HepG2 (cell line): ENCODE measurements around the gene JMJD6. TPM values are rescaled to one million over a fixed set of nuclear protein-coding genes. Genes with fewer than 3 reads are reported as not detected.

Experiments
- ATAC-seq: fragments of 200-7000 bp; cut with Tn5 transposase; 3 replicates; pipeline ENCODE4 v1.9.1; 2020; ENCODE audit warnings: mild to moderate bottlenecking, moderate library complexity
- BruUV-seq: library from RNA; stranded (reverse); fragments of 400-500 nt; replicated peaks from 2 replicates; lab custom pipeline; 2021; lab: Mats Ljungman, UMichigan
- CTCF ChIA-PET: fragments of 300-600 bp; formaldehyde crosslinking; extraction: SDS; loops from one replicate; lab custom pipeline; 2021; ENCODE audit warnings: low total read pairs, inconsistent platforms, low intra/inter-chr PET ratio; lab: Yijun Ruan, JAX
- POLR2A ChIA-PET: fragments of 350-600 bp; sonication (Branson Sonifier 250); formaldehyde crosslinking; loops from one replicate; lab custom pipeline; 2020; ENCODE audit warnings: antibody characterized with exemption, inconsistent platforms; lab: Yijun Ruan, JAX
- DNase-seq: peaks from one replicate; pipeline ENCODE4 v3.0.0-alpha.2; 2015; ENCODE audit warnings: low spot score
- FAIRE-seq: peaks from 3 replicates; lab custom pipeline; 2011; peaks lifted over from hg19 to GRCh38; lab: Jason Lieb, UNC
- H2AFZ ChIP-seq: one replicate; pipeline ENCODE4 v1.6.1; 2011; ENCODE audit warnings: low read length, inconsistent platforms
- H3K27ac ChIP-seq: fragments of 300-600 bp; 3 replicates; pipeline ENCODE4 v1.8.0; 2011; ENCODE audit warnings: mixed run types, mild to moderate bottlenecking, mixed read lengths, low read length, inconsistent platforms; ENCODE audit not compliant: insufficient read depth; ENCODE audit errors: extremely low read length
- H3K27me3 ChIP-seq, 2 experiments: fragments of 200-600 bp in 1 of 2; 2 replicates in 1 of 2; 3 replicates in 1 of 2; pipeline versions ENCODE4 v1.6.0 to v1.8.0; 2011; ENCODE audit warnings: low read length in 2 of 2, mild to moderate bottlenecking in 2 of 2, moderate library complexity in 2 of 2, inconsistent platforms in 1 of 2; ENCODE audit not compliant: insufficient read depth in 2 of 2, control insufficient read depth in 1 of 2
- H3K36me3 ChIP-seq, 2 experiments: fragments of 200-600 bp in 1 of 2; replicated peaks in 1 of 2; 2 replicates in 1 of 2; 3 replicates in 1 of 2; pipeline versions ENCODE4 v1.5.1 to v1.8.0; 2011; ENCODE audit warnings: low read length in 2 of 2, inconsistent platforms in 1 of 2; ENCODE audit not compliant: insufficient read depth in 2 of 2, control insufficient read depth in 1 of 2
- H3K4me1 ChIP-seq: 2 replicates; pipeline ENCODE4 v1.5.1; 2012; ENCODE audit warnings: low read length, inconsistent platforms; ENCODE audit not compliant: insufficient read depth
- H3K4me2 ChIP-seq: 2 replicates; pipeline ENCODE4 v1.6.0; 2011; ENCODE audit warnings: low read depth, low read length, inconsistent platforms
- H3K4me3 ChIP-seq, 3 experiments: fragments of 200-600 bp in 1 of 3; sonication (generic), shearing (Covaris generic) in 1 of 3; replicated peaks in 1 of 3; 2 replicates each; pipeline ENCODE4 v1.5.1; 2011 to 2016; ENCODE audit warnings: low read length in 3 of 3, inconsistent platforms in 2 of 3, low read depth in 2 of 3, mild to moderate bottlenecking in 2 of 3, control low read depth in 1 of 3, mixed read lengths in 1 of 3; ENCODE audit not compliant: insufficient read depth in 1 of 3
- H3K79me2 ChIP-seq: one replicate; pipeline ENCODE4 v1.6.1; 2011; ENCODE audit warnings: low read length, inconsistent platforms; ENCODE audit not compliant: insufficient read depth
- H3K9ac ChIP-seq: 2 replicates; pipeline ENCODE4 v1.6.0; 2011; ENCODE audit warnings: mild to moderate bottlenecking, low read depth, low read length, inconsistent platforms; ENCODE audit not compliant: insufficient read depth
- H3K9me3 ChIP-seq: 2 replicates; pipeline ENCODE4 v1.5.1; 2012; ENCODE audit warnings: mild to moderate bottlenecking, low read length
- H4K20me1 ChIP-seq: 2 replicates; pipeline ENCODE4 v1.6.0; 2011; ENCODE audit warnings: inconsistent platforms, mild to moderate bottlenecking, low read length, moderate library complexity; ENCODE audit not compliant: insufficient read depth
- ZNF10 ChIP-seq: sonication (generic); formaldehyde crosslinking; IDR thresholded peaks from 2 replicates; pipeline ENCODE4 v1.4.0; 2020; ENCODE audit warnings: mild to moderate bottlenecking, low read depth, missing genetic modification reagents, borderline replicate concordance
- WGBS: methylation state at CpG from one replicate; pipeline ENCODE4 v1.1.6; 2017; ENCODE audit warnings: low lambda C conversion rate; 5-methylcytosine and 5-hydroxymethylcytosine counted together
- in situ Hi-C: cut with HindIII; loops from 2 replicates; pipeline ENCODE4 v1.10.0; 2017; ENCODE audit warnings: low pct_unique_long_range_greater_than_20kb; ENCODE audit not compliant: extremely low pct_ligation_motif_present
- intact Hi-C: fragments of 100-400 bp; cut with micrococcal nuclease; formaldehyde crosslinking; loops from one replicate; pipeline ENCODE4 v1.10.0; 2022; ENCODE audit not compliant: unreplicated experiment
- polyA plus RNA-seq, 8 experiments: library from polyadenylated mRNA; depleted of rRNA in 3 of 8; stranded (reverse) in 7 of 8; unstranded in 1 of 8; fragments of >200 nt; fragmentation: Illumina TruSeq in 4 of 8; extraction: Trizol in 4 of 8; gene quantifications; 2 replicates each; pipeline versions ENCODE4 v1.2.1 to v1.2.3, GENCODE V29; 2011 to 2016; ENCODE audit warnings: low read depth in 4 of 8, missing spikeins in 1 of 8, mixed read lengths in 1 of 8; ENCODE audit not compliant: insufficient read depth in 1 of 8
- total RNA-seq, 5 experiments: library from RNA; depleted of rRNA; stranded (reverse); fragments of >200 nt; fragmentation: Illumina TruSeq; extraction: Trizol; gene quantifications; 2 replicates each; pipeline ENCODE4 v1.2.3, GENCODE V29; 2016; ENCODE audit warnings: low read depth in 1 of 5
- TF ChIP-seq, protein P1 (sequence below): sonication (generic); formaldehyde crosslinking; conservative IDR thresholded peaks from 2 replicates; pipeline ENCODE4 v1.4.0; 2020; ENCODE audit warnings: mild to moderate bottlenecking, missing genetic modification reagents, moderate library complexity
- TF ChIP-seq, protein P2 (sequence below): sonication (generic); formaldehyde crosslinking; IDR thresholded peaks from 2 replicates; pipeline ENCODE4 v1.9.0; 2021; ENCODE audit warnings: missing genetic modification reagents, borderline replicate concordance
- TF ChIP-seq, protein P3 (sequence below), 2 experiments: sonication (generic) in 1 of 2; formaldehyde crosslinking in 1 of 2; IDR thresholded peaks; 2 replicates each; pipeline versions ENCODE4 v1.4.0 to v1.6.1; 2018 to 2020; ENCODE audit warnings: missing genetic modification reagents in 2 of 2, borderline replicate concordance in 1 of 2, low read depth in 1 of 2, mild to moderate bottlenecking in 1 of 2, missing biosample characterization in 1 of 2
- TF ChIP-seq, protein P4 (sequence below): sonication (generic); formaldehyde crosslinking; conservative IDR thresholded peaks from 2 replicates; pipeline ENCODE4 v1.4.0; 2020; ENCODE audit warnings: missing genetic modification reagents
- TF ChIP-seq, protein P5 (sequence below): sonication (generic); formaldehyde crosslinking; IDR thresholded peaks from 2 replicates; pipeline ENCODE4 v1.4.0; 2020; ENCODE audit warnings: missing genetic modification reagents, borderline replicate concordance
- TF ChIP-seq, protein P6 (sequence below): sonication (generic); formaldehyde crosslinking; IDR thresholded peaks from 2 replicates; pipeline ENCODE4 v1.8.0; 2022; ENCODE audit warnings: missing genetic modification reagents, mild to moderate bottlenecking, borderline replicate concordance

JMJD6 gene
- total and polyA plus RNA-seq, 2 of the 13 experiments (the other 11 are each of a cell fraction or from before 2014, with no cell fraction given), result 33.6 to 41.0 TPM

DNA sequence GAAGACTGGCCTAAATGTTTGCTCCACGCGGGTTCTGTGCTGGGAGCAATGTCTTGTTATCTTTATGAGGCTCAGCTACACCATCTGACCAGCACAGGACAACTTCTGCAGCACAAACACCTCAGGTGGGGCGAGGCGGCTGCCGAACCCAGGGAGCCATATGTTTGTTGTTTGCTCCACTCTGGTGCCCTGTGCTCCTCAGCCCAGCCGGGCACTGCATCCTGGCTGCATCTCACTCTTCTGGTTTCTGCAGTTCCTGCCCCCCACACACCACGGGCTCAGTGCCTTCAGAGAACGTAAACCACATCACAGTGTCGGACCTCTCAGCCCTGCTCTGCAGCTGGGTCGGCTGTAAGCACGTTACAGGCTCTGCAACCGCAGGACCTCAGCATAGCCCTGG, 48.1 kb downstream of the JMJD6 start (continued):
- TF ChIP-seq, protein P1, sequence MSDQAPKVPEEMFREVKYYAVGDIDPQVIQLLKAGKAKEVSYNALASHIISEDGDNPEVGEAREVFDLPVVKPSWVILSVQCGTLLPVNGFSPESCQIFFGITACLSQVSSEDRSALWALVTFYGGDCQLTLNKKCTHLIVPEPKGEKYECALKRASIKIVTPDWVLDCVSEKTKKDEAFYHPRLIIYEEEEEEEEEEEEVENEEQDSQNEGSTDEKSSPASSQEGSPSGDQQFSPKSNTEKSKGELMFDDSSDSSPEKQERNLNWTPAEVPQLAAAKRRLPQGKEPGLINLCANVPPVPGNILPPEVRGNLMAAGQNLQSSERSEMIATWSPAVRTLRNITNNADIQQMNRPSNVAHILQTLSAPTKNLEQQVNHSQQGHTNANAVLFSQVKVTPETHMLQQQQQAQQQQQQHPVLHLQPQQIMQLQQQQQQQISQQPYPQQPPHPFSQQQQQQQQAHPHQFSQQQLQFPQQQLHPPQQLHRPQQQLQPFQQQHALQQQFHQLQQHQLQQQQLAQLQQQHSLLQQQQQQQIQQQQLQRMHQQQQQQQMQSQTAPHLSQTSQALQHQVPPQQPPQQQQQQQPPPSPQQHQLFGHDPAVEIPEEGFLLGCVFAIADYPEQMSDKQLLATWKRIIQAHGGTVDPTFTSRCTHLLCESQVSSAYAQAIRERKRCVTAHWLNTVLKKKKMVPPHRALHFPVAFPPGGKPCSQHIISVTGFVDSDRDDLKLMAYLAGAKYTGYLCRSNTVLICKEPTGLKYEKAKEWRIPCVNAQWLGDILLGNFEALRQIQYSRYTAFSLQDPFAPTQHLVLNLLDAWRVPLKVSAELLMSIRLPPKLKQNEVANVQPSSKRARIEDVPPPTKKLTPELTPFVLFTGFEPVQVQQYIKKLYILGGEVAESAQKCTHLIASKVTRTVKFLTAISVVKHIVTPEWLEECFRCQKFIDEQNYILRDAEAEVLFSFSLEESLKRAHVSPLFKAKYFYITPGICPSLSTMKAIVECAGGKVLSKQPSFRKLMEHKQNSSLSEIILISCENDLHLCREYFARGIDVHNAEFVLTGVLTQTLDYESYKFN, result no peak
- TF ChIP-seq, protein P2, sequence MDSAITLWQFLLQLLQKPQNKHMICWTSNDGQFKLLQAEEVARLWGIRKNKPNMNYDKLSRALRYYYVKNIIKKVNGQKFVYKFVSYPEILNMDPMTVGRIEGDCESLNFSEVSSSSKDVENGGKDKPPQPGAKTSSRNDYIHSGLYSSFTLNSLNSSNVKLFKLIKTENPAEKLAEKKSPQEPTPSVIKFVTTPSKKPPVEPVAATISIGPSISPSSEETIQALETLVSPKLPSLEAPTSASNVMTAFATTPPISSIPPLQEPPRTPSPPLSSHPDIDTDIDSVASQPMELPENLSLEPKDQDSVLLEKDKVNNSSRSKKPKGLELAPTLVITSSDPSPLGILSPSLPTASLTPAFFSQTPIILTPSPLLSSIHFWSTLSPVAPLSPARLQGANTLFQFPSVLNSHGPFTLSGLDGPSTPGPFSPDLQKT (CRISPR knock-in tag), result no peak
- TF ChIP-seq, protein P3, sequence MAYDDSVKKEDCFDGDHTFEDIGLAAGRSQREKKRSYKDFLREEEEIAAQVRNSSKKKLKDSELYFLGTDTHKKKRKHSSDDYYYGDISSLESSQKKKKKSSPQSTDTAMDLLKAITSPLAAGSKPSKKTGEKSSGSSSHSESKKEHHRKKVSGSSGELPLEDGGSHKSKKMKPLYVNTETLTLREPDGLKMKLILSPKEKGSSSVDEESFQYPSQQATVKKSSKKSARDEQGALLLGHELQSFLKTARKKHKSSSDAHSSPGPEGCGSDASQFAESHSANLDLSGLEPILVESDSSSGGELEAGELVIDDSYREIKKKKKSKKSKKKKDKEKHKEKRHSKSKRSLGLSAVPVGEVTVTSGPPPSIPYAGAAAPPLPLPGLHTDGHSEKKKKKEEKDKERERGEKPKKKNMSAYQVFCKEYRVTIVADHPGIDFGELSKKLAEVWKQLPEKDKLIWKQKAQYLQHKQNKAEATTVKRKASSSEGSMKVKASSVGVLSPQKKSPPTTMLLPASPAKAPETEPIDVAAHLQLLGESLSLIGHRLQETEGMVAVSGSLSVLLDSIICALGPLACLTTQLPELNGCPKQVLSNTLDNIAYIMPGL (CRISPR knock-in tag; IDR thresholded peaks at IDR 0.05; ENCODE audit: borderline replicate concordance in 1 of 2, low read depth in 1 of 2), result no peak

DNA sequence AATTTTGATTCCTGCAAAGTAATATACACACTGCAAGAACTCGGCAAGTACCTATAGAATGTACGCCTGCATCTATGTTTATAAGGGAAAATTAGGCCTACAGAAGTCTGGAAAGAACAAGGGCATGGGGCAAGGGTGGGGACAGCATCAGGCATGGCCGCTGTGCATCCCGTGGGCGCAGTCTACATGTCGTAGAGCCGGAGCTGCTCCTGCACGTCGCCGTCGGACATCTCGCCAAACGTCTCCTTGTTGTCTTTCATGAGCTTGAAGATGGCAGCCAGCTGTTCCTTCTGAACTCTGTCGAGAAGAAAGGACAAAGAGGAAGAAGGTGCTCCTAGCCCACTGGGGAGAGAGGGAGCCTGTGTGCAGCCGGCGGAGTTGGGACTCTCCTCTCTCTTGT, 49.0 kb downstream of the JMJD6 start:
- FAIRE-seq (no peak), ATAC-seq (no peak), DNase-seq (no peak)
- BruUV-seq, result no TSS peak
- Histone ChIP-seq H3K4me3 (no peak overlapping the region), H3K27me3 (no peaks in the 10 kb centered on the region), H3K9ac (no peak overlapping the region), H3K4me2 (no peak overlapping the region), H3K4me1 (peaks cover 47% of the 10 kb centered on the region), H3K27ac (no peak overlapping the region), H3K9me3 (no peaks in the 10 kb centered on the region), H2AFZ (no peak overlapping the region), H3K36me3 (peaks cover 0 to 7% of the 10 kb centered on the region in 2 experiments; a peak in 1 of 5 replicates), H4K20me1 (no peaks in the 10 kb centered on the region), H3K79me2 (no peaks in the 10 kb centered on the region)
- intact Hi-C loops, result no loop called here
- CTCF ChIA-PET, result no interaction called here
- in situ Hi-C loops, result no loop called here
- POLR2A ChIA-PET, result no interaction called here
- WGBS, result 94% methylated on average over 16 of the region's 16 CpGs
- no peak for TF ChIP-seq ZNF10 (CRISPR knock-in tag)
- TF ChIP-seq, protein P4, sequence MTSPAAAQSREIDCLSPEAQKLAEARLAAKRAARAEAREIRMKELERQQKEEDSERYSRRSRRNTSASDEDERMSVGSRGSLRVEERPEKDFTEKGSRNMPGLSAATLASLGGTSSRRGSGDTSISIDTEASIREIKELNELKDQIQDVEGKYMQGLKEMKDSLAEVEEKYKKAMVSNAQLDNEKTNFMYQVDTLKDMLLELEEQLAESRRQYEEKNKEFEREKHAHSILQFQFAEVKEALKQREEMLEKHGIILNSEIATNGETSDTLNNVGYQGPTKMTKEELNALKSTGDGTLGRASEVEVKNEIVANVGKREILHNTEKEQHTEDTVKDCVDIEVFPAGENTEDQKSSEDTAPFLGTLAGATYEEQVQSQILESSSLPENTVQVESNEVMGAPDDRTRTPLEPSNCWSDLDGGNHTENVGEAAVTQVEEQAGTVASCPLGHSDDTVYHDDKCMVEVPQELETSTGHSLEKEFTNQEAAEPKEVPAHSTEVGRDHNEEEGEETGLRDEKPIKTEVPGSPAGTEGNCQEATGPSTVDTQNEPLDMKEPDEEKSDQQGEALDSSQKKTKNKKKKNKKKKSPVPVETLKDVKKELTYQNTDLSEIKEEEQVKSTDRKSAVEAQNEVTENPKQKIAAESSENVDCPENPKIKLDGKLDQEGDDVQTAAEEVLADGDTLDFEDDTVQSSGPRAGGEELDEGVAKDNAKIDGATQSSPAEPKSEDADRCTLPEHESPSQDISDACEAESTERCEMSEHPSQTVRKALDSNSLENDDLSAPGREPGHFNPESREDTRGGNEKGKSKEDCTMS (CRISPR knock-in tag), result no peak
- TF ChIP-seq, protein P5, sequence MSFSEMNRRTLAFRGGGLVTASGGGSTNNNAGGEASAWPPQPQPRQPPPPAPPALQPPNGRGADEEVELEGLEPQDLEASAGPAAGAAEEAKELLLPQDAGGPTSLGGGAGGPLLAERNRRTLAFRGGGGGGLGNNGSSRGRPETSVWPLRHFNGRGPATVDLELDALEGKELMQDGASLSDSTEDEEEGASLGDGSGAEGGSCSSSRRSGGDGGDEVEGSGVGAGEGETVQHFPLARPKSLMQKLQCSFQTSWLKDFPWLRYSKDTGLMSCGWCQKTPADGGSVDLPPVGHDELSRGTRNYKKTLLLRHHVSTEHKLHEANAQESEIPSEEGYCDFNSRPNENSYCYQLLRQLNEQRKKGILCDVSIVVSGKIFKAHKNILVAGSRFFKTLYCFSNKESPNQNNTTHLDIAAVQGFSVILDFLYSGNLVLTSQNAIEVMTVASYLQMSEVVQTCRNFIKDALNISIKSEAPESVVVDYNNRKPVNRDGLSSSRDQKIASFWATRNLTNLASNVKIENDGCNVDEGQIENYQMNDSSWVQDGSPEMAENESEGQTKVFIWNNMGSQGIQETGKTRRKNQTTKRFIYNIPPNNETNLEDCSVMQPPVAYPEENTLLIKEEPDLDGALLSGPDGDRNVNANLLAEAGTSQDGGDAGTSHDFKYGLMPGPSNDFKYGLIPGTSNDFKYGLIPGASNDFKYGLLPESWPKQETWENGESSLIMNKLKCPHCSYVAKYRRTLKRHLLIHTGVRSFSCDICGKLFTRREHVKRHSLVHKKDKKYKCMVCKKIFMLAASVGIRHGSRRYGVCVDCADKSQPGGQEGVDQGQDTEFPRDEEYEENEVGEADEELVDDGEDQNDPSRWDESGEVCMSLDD (CRISPR knock-in tag), result no peak
- TF ChIP-seq, protein P6, sequence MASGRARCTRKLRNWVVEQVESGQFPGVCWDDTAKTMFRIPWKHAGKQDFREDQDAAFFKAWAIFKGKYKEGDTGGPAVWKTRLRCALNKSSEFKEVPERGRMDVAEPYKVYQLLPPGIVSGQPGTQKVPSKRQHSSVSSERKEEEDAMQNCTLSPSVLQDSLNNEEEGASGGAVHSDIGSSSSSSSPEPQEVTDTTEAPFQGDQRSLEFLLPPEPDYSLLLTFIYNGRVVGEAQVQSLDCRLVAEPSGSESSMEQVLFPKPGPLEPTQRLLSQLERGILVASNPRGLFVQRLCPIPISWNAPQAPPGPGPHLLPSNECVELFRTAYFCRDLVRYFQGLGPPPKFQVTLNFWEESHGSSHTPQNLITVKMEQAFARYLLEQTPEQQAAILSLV, result no peak
